Effector CD8-positive, alpha-beta T cell (primary cell): ENCODE results near the gene PLIN4.
"Not testable (repeated sequence)": the region's sequence is repeated elsewhere in the genome, so short reads cannot be mapped to it uniquely, and the experiment has no call there.

Source experiments
- DNase-seq: peaks from one replicate; lab custom pipeline; 2025; lab: John Stamatoyannopoulos, UW

Gene PLIN4

GRCh38 chr19:4527377-4527776 lies 9.1 kb upstream of the PLIN4 start:
- DNase-seq: not testable (repeated sequence)

- no peak for DNase-seq
These were observed 7.3 kb upstream of the PLIN4 start for GRCh38 chr19:4525563-4526002.

- DNase-seq: peak; percentile 43
These were observed 6.7 kb upstream of the PLIN4 start for GRCh38 chr19:4524808-4525562.

- DNase-seq: no peak
These were observed 5.2 kb upstream of the PLIN4 start for GRCh38 chr19:4523306-4524110.

GRCh38 chr19:4522291-4523002 lies 4.2 kb upstream of the PLIN4 start:
- no peak for DNase-seq

GRCh38 chr19:4521888-4522242 lies 3.6 kb upstream of the PLIN4 start:
- DNase-seq: no peak

GRCh38 chr19:4521170-4521887 lies 3.0 kb upstream of the PLIN4 start:
- DNase-seq: no peak

- DNase-seq: no peak
These were observed 1.4 kb upstream of the PLIN4 start for GRCh38 chr19:4519521-4520277.

GRCh38 chr19:4519172-4519496 lies 848 bp upstream of the PLIN4 start:
- DNase-seq: no peak

- no peak for DNase-seq
These were observed 732 bp downstream of the PLIN4 start for GRCh38 chr19:4517451-4518057.

- DNase-seq: no peak
These were observed 1.4 kb downstream of the PLIN4 start for GRCh38 chr19:4516939-4517300.

GRCh38 chr19:4516199-4516938 lies 1.9 kb downstream of the PLIN4 start:
- no peak for DNase-seq

- no peak for DNase-seq
These were observed 2.6 kb downstream of the PLIN4 start for GRCh38 chr19:4515732-4516131.

GRCh38 chr19:4513248-4513647 lies 5.0 kb downstream of the PLIN4 start:
- DNase-seq: no peak

GRCh38 chr19:4512070-4512469 lies 6.2 kb downstream of the PLIN4 start:
- DNase-seq: no peak

- no peak for DNase-seq
These were observed 6.8 kb downstream of the PLIN4 start for GRCh38 chr19:4511300-4512054.

- no peak for DNase-seq
These were observed 7.6 kb downstream of the PLIN4 start for GRCh38 chr19:4510435-4511255.

GRCh38 chr19:4508698-4509097 lies 9.6 kb downstream of the PLIN4 start:
- DNase-seq: no peak

GRCh38 chr19:4507804-4508203 lies 10.5 kb downstream of the PLIN4 start:
- no peak for DNase-seq
